Bronchial epithelial cell (primary cell): ENCODE data around the gene CPNE4. TPM values are rescaled to one million over a fixed set of nuclear protein-coding genes. Genes with fewer than 3 reads are reported as not detected.

Experiments used
- DNase-seq: peaks from one replicate; pipeline ENCODE4 v3.0.0-alpha.2; 2010; ENCODE audit warnings: low read depth
- FAIRE-seq: peaks from 2 replicates; lab custom pipeline; 2011; peaks lifted over from hg19 to GRCh38; lab: Jason Lieb, UNC
- H3K27me3 ChIP-seq: 2 replicates; pipeline ENCODE4 v1.5.1; 2011; ENCODE audit warnings: low read length; ENCODE audit not compliant: control insufficient read depth, insufficient read depth
- H3K36me3 ChIP-seq: 2 replicates; pipeline ENCODE4 v1.5.1; 2011; ENCODE audit warnings: low read length; ENCODE audit not compliant: control insufficient read depth, insufficient read depth
- H3K4me3 ChIP-seq: 2 replicates; pipeline ENCODE4 v1.5.1; 2011; ENCODE audit warnings: mild to moderate bottlenecking, low read depth, low read length, control low read depth
- total RNA-seq: library from RNA; depleted of rRNA; stranded (reverse); fragments of >200 nt; gene quantifications from 2 replicates; pipeline ENCODE4 v1.2.1, GENCODE V29; 2014
- TF ChIP-seq, protein P1 (sequence below): IDR thresholded peaks from 2 replicates; pipeline ENCODE4 v1.5.1; 2011; ENCODE audit warnings: mild to moderate bottlenecking, moderate library complexity, low read length, control low read depth, inconsistent platforms; ENCODE audit not compliant: insufficient read depth, severe bottlenecking

CPNE4 gene
- total RNA-seq, 1 donor from 2014 or later = under 0.01 TPM

DNA sequence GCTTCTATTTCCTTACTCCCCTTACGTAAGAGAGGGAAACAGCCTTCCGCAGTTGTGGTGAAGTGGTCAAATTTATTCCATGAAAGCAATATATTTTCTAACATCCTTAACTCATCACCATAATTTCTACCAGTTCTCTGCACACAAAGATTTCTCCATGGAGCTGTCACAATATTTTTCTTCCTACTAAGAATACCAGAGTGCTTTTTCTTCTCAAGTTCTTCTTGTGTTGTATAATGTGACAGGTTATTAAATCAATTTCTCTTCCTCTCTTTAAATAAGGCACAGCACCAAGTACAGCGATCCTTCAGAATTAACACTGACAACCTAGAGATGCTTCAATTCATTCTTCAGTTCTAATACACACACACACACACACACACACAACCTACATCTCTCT lies 153.0 kb downstream of the CPNE4 start:
- Histone ChIP-seq H3K27me3 (no peaks in the 10 kb centered on the region), H3K36me3 (no peaks in the 10 kb centered on the region), H3K4me3 (no peak overlapping the region)
- no peak for DNase-seq
- no peak for FAIRE-seq
- TF ChIP-seq, protein P1, sequence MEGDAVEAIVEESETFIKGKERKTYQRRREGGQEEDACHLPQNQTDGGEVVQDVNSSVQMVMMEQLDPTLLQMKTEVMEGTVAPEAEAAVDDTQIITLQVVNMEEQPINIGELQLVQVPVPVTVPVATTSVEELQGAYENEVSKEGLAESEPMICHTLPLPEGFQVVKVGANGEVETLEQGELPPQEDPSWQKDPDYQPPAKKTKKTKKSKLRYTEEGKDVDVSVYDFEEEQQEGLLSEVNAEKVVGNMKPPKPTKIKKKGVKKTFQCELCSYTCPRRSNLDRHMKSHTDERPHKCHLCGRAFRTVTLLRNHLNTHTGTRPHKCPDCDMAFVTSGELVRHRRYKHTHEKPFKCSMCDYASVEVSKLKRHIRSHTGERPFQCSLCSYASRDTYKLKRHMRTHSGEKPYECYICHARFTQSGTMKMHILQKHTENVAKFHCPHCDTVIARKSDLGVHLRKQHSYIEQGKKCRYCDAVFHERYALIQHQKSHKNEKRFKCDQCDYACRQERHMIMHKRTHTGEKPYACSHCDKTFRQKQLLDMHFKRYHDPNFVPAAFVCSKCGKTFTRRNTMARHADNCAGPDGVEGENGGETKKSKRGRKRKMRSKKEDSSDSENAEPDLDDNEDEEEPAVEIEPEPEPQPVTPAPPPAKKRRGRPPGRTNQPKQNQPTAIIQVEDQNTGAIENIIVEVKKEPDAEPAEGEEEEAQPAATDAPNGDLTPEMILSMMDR = no peak

DNA sequence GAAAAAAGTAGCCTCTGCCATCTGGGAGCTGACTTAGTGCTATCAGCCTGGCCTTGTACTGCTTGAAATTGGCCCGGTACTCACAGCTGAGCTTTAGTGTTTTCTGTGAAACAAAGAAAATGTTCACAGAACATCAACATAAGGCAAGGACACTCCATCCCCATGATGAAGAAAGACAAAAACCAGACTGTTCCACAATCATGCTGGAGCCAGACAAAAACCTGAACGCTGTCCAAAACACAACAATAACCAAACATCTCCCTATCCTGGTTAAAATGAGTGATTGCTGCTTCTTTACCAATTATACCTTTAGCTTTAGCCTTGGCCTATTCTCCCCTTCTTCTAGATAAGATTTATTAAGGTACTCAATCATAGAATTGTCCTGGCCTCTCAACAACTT lies 153.9 kb downstream of the CPNE4 start:
- H3K36me3 ChIP-seq = no peaks in the 10 kb centered on the region
- no peaks in the 10 kb centered on the region for H3K27me3 ChIP-seq
- DNase-seq (no peak), FAIRE-seq (no peak)
- no peak overlapping the region for H3K4me3 ChIP-seq
- TF ChIP-seq, protein P1 = no peak

DNA sequence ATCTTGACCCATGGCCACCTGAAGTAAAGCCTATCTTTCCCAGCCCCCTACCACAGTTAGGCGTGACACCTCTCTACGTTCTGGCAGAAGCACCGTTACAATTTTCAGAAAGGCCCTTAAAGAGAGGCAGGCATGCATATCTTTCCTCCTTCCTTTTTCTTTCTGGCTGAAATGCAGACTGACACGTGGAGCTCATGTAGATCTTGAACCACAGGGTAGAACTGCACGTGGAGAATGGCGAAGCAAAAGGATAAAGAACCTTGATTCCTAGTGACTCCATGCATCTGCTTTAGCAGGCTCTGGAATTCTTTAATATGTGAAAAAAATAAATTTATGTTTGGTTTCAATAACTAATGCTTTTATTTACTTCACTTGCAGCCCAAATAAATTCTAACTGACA lies 166.6 kb downstream of the CPNE4 start:
- TF ChIP-seq, protein P1 = no peak
- Histone ChIP-seq H3K4me3 (no peak overlapping the region), H3K36me3 (no peaks in the 10 kb centered on the region), H3K27me3 (no peaks in the 10 kb centered on the region)
- FAIRE-seq (no peak), DNase-seq (no peak)

DNA sequence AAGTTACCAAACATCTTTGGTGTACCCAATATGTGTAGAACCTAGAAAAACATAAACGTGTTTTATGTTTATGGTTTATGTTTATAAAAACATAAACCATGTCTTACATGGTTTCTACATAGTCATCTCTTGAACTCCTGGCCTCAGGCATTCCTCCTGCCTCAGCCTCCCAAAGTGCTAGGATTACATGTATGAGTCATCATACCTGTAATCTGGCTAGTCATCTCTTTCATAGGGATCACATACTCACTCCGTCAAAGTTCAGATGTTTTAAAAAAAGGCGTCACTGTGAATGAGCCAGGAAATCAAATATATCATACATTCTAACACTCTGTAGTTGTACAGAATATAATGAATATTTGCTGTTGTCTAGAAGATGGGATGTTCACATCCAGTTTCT lies 178.6 kb downstream of the CPNE4 start:
- Histone ChIP-seq H3K27me3 (no peaks in the 10 kb centered on the region), H3K4me3 (no peak overlapping the region), H3K36me3 (no peaks in the 10 kb centered on the region)
- TF ChIP-seq, protein P1 = no peak
- FAIRE-seq = no peak
- DNase-seq = peak; percentile 62

DNA sequence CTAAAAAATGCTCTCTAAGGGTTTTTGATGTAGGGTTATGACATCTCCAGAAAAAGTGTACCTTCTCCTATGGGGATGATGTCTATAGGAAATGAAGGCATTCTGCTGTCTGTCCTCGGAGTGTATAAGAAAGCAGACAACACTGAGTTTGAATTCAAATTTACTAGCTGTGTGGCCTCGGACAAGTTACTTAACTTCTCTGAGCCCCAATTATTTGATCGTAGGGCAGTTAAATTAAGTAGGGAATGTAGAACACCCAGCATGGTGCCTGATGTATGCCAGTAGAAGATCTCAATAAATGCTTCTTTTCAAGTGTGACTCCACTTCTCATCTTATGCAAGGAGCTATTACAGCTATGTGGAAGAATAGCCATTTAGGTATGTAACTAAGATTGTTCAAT lies 184.6 kb downstream of the CPNE4 start:
- no peaks in the 10 kb centered on the region for H3K36me3 ChIP-seq
- FAIRE-seq (no peak), DNase-seq (no peak)
- TF ChIP-seq, protein P1 = no peak
- H3K27me3 ChIP-seq = no peaks in the 10 kb centered on the region
- H3K4me3 ChIP-seq = no peak overlapping the region

DNA sequence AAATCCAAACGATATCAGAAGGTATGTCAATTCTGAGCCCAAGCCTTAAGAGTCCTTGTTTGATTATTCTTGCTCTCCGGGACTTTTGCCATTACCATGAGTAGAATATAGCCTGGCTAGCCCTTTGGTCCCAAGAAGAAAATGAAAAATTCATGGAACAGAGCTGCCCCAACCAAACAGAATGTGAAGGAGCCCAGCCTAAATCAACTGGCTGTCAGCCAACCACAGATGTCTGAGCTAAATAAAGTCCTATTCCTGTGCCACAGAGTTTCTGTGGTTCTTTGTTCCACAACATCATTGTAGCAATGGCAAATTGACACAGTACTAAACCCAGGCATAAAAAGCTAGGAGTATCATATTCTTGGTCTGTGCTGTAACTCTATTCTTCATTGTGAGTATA lies 185.2 kb downstream of the CPNE4 start:
- no peak for FAIRE-seq
- TF ChIP-seq, protein P1 = no peak
- DNase-seq = no peak
- H3K4me3 ChIP-seq = no peak overlapping the region
- H3K27me3 ChIP-seq = no peaks in the 10 kb centered on the region
- no peaks in the 10 kb centered on the region for H3K36me3 ChIP-seq
